Measurements from ENCODE around the gene GRHL1.

- no peak for TF ChIP-seq CTCF (IDR thresholded peaks at IDR 0.05)
- no peak for TF ChIP-seq POLR2AphosphoS5 (IDR thresholded peaks at IDR 0.05; ENCODE audit: low read depth, low read length)
- no peak for TF ChIP-seq NFIC (IDR thresholded peaks at IDR 0.05; ENCODE audit: borderline replicate concordance)
- no peak for TF ChIP-seq RAD21 (IDR thresholded peaks at IDR 0.05; ENCODE audit: low read length)
- no peak for TF ChIP-seq TEAD4 (IDR thresholded peaks at IDR 0.05; ENCODE audit: borderline replicate concordance, insufficient read depth)
- no peak for TF ChIP-seq USF2 (IDR thresholded peaks at IDR 0.05; ENCODE audit: borderline replicate concordance, low read depth, low read length)
- TF ChIP-seq EZH2phosphoT487 (IDR thresholded peaks at IDR 0.05; ENCODE audit: borderline replicate concordance, low read depth) = no peak
- no peak for TF ChIP-seq MXI1 (IDR thresholded peaks at IDR 0.05; ENCODE audit: low read depth, low read length)
- no peak for TF ChIP-seq EP300 (IDR thresholded peaks at IDR 0.05; ENCODE audit: borderline replicate concordance in 1 of 2, low read depth in 1 of 2, low read length in 1 of 2)
These were observed 52.0 kb downstream of the GRHL1 start for GRCh38 chr2:10003206-10004125.

Data from SK-N-SH (cell line).